Right kidney (tissue), 1 donor: Measurements from ENCODE around the gene FRRS1.
"Not testable (repeated sequence)": the region's sequence is repeated elsewhere in the genome, so short reads cannot be mapped to it uniquely, and the experiment has no call there.

Experiments used
- DNase-seq: peaks from one replicate; pipeline ENCODE4 v3.0.0-alpha.2; 2016

FRRS1 gene

DNA sequence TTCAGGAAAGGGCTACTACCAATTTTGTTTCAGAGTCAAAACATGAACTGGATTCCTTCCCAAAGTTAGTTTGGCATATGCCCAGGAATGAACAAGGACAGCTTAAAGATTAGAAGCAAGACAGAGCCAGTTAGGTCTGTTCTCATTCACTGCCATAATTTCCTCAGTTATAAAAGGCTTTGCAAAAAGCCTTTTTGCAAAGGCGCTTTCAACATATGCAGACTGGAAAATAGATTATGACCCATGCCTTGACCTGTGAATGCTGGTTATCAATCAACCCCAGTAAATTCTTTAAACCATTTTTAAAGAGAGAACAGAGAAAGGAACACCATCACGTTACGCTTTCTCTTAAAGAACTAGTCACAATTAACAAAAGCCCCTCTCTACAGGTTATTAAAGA is 1.7 kb upstream of the FRRS1 start:
- DNase-seq, result no peak

DNA sequence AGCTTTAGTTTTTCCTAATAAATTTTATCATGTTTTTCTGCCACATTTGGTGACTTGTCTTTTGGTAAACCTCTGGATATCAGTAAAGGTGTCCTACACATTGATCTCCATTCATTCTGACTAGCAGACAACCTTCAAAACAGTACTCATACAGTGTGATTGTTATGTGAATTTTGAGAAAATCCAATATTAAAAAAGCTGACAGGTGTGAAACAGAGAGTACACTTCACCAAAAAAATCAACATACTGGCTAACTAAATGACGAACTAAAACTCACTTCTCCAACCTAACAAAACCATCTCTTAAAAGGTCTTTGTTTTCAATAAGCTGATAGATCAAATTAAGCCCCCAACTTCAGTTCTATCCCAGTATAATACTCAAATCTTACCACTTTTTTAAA is 1.5 kb downstream of the FRRS1 start:
- no peak for DNase-seq

DNA sequence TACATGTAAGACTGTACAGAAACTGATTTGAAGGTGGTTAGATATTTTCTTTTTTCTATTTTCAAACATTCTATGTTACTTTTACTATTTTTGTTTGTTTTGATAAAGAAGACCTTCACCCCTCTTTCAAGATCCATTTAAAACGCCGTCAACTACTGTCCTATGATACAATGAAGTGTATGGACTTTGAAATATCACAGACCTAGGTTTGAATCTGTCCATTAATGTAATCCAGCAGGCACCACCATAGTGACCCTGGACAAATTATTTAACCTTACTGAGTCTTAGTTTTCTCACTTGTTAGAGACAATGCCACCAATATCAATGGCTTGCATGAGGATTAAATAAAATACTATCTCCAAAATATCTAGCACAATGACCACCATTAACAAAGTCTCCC is 2.0 kb downstream of the FRRS1 start:
- DNase-seq, result no peak

DNA sequence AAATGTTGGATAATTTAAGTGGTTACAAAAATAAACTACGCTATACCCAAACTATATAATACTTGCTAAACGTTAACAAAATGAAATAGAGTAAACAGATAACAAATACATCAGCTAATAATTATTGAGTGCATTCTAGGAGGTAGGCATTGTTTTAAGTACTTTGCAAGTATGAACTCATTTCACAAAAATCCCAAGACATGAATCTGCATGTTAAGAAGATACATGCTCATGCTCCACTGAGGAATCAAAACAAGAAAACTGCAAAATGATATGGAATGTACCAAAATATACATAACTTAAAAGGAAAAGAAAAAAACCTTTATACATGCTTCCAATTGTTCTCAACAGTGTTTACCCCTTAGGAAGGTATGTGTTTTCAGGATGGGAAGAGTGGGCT is 2.5 kb downstream of the FRRS1 start:
- no peak for DNase-seq

DNA sequence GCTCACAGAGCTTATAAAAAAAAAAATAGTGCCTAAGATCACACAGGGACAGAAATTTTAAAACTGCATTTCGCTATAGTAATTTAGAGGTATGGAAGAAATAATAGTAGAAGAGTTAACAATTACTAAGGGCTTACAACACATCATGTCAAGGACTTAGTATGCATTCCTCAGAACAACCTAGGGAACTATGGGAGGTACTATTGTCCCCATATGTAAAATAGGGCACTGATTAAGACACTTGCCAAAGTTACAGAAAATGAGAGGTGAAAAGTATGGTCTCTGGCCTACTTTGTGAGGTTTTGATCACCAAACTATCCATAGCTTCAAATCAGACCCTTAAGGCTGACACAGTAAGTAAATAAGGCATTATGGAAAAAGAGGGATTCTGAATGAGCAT is 4.7 kb downstream of the FRRS1 start:
- no peak for DNase-seq

DNA sequence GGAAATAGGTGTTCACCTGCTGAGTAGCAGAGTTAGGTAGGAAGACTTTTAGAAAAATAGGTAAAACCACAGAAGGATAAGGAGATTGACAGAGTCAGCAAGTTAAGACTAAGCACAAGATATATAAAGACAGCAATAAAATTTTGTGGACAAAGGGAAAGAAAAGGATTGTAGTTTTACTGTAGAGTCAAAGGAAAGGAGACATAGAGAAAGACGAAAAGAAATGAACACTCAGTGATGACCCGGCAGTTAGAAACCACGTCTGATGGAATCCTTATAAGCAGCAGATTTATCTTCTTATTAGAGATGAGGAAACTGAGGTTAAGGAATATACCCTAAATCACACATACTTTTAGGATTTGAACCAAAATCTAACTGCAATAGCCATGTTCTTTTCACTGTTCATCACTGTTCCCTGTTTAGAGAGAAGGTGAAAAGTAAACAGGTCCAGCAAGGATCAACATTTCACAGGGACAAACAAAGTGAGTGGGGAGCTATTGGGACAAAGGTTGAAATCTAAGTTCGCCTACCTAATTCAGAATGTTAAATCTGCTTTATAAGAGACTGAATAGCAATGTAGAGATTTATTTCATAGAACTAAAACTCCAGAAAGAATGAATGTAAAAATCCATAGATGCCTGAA is 6.8 kb downstream of the FRRS1 start:
- no peak for DNase-seq

DNA sequence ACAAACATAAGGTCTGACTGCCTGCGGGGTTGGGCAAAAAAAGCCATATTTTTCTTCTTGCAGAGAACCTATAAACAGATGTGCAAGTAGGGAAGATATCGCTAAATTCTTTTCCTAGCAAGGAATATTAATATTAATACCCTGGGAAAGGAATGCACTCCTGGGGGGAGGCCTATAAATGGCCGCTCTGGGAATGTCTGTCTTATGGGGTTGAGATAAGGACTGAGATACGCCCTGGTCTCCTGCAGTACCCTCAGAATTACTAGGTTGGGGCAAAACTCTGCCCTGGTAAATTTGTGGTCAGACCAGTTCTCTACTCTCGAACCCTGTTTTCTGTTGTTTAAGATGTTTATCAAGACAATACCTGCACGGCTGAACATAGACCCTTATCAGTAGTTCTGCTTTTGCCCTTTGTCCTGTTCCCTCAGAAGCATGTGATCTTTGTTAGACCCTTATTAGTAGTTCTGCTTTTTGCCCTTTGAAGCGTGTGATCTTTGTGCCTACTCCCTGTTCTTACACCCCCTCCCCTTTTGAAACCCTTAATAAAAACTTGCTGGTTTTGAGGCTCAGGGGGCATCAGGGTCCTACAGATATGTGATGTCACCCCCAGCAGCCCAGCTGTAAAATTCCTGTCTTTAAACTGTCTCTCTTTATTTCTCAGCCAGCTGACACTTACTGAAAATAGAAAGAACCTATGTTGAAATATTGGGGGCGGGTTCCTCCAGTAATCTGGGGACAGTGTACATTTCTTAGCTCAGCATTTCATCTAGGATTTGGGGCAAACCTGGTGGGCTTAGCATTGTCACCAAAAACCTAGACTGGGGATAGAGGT is 7.5 kb downstream of the FRRS1 start:
- not testable (repeated sequence) for DNase-seq

DNA sequence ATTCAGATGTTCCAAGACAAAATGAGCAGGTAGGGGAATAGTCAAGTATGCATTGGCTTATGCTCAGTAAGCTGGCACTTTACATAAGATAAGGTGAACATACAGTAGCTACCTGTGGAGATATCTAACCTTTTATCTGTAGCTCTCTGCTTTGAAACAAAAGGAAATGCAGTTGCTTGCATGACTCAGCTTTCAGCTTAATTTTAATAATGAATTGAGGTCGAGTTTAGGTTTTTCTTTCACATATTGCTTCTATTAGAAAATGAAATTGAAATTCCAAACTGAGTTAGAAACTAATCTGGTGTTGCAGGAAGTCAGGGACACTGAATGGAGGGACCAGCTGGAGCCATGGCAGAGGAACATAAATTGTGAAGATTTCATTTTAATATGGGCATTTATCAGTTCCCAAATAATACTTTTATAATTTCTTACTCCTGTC is 8.3 kb downstream of the FRRS1 start:
- DNase-seq, result no peak

DNA sequence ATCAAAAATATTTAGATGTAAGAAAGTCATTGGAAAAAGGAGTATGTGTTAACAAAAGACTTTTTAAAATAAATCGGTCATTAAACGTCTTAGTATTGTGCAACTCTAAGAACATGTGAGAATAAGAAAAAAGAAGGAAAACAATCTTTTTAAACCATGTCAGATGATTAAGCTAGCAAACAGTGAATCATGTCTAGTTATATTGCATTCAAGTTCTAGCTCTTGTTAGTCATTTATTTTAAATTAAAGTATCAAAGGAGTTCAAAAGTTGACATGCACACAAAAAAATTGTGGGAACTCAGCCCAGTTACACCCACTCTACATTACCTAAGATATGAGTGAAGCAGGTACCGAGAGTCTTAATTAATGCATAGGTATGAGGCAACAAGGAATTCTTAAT is 9.8 kb downstream of the FRRS1 start:
- DNase-seq, result no peak

DNA sequence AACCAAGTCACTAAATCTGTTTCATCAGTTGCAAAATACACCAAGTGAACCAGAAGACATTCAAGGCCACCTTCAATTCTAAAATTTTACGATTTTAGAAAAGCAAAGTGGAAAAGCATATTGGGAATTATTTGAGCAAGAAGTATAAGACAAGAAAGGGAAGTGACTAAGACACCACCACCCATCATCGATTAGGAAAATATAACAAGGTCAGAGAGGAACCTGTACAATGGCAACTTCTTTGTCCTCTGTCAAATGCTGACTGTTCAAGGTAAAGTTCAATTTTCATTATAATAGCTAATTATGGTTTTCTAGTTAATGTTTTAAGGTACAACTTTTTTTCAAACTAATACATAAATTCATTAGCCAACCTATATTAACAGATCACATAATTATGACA is 10.8 kb downstream of the FRRS1 start:
- no peak for DNase-seq

DNA sequence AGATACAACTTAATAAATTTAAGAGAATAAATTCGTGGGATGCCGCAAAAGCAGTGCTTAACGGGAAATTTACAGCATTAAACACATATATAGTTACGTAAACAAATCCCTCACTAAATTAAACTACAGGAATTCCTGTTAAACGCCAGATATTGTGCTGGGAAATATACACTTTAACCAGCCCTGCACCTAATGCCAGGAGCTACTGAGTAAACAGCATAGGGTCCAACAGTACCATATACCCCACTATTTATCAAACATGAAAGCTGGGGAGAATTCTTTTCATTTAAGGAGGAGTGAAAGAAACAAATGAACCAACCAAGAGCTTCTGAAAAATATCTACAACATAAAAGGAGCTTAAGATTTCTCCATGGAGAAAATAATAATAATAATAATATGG is 11.7 kb downstream of the FRRS1 start:
- no peak for DNase-seq

DNA sequence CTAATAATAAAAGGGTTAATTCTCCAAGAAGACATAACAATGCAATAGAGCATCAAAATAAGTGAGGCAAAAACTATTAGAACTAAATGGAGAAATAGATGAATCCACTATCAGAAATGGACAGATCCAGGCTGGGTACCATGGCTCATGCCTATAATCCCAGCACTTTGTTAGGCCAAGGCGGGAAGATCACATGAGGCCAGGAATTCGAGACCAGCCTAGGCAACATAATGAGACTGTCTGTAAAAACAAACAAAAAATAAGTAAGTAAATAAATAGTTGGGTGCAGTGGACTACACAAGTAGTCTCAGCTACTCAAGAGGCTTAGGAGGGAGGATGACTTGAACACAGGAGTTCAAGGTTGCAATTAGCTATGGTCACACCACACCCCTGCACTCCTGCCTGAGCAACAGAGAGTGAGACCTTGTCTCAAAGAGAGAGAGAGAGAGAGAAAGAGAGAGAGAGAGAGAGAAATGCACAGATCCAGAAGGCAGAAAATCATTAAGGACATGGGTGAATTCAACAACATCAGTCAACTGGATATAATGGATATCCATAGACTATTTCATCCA is 12.3 kb downstream of the FRRS1 start:
- DNase-seq, result no peak

DNA sequence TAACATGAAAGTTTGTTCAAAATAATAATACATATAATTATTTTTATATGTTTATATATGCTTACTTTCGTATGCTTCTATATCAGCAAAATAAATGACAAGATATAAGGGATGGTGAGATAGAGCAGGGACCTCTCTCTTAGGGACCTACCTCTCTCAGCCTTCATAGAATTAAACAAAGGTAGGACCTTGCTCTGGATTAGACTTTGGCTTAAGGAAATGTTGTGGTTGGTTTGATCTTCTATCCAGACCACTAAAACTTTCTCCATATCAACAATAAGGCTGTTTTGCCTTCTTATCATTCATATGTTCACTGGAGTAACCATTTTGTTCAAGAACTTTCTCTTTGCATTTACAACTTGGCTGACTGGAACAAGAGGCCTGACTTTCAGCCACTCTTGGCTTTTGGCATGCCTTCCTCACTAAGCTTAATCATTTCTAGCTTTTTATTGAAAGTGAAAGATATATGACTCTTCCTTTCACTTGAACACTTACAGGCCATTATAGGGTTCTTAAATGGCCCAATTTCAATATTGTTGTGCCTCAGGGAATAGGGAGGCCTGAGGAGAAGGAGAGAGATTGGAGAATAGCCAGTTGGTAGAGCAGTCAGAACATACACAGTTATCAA is 14.4 kb downstream of the FRRS1 start:
- no peak for DNase-seq

DNA sequence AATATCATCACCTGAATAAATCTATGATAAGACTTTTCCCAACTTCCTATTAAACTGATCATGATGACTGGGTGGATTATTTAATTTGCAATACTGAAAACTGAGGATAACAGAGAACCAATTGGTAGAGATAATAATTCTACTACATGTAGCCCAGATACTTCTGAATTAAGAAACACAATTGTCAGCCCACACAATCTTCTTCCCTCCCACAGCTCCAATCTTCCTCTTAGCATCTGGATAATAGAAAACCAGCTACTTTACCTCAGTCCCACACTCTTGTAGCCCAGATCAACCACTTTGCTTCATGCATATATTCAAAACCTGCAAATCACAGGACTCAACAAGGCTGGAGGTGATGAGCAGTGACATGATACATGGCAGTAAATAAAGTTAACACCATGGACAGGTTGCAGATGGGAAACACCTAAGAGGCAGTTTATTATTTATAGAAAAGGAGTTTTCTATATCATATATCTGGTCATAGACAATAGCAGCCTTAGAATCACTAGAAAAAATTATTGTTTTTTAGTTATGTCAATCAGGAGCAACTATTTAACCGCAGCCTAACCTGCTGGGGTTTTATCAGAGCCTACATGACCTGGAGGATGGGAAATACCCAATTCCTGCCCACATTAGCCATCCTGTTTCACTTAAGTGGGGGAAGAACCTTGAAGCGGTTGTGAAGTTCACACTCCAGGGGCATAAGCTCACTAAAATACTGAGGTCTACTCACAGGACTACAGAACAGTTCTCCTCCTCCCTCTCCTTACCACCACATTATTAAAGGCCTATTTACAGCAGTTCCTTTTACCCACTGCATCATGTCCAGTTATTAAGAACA is 16.7 kb downstream of the FRRS1 start:
- no peak for DNase-seq

DNA sequence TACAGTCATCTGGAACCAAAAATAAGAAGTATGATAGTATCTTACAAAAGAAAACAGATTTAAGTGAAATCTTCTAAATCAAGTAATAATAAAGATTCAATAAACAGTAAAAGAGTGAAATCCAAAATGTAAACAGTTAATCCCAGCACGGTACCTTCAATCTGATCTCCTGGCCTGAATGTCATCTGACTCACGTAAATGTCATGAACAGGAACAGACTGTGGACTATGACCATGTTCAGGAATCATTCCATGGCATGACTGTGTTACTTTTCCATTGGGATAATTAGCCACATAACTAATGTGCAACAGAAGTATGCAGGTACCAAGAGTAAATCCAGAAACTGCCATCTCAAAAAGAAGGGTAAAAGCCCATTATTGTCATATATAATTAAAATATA is 18.0 kb downstream of the FRRS1 start:
- no peak for DNase-seq

DNA sequence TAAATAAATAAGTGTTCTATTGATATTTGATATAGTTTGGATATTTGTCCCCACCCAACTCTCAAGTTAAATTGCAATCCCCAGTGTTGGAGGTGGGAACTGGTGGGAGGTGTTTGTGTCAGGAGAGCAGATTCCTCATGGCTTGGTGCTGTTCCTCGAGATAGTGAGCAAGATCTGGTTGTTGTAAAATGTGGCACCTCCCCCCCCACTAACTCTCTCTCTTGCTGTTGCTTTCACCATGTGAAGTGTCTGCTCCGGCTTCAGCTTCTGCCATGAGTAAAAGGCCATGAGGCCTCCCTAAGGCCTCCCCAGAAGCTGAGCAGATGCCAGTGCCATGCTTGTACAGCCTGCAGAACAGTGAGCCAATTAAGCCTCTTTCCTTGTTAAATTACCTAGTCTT is 20.8 kb downstream of the FRRS1 start:
- no peak for DNase-seq

DNA sequence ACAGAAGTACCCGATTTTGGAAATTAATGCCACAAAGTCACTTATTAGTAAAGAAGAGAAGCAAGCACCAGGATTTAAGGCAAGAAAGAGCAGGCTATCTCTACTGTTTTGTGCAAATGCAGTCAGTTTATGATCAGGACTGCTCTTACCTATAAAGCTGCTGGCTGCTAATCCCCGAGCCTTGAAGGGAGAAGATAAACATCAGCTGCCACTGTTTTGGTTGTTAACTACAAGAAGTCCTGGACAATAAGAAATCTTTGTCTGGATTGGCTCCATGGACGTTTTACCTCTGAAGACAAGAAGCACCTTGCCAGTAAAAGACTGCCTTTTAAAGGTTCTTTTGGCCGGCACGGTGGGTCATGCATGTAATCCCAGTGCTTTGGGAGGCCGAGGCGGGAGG is 21.4 kb downstream of the FRRS1 start:
- DNase-seq, result no peak

DNA sequence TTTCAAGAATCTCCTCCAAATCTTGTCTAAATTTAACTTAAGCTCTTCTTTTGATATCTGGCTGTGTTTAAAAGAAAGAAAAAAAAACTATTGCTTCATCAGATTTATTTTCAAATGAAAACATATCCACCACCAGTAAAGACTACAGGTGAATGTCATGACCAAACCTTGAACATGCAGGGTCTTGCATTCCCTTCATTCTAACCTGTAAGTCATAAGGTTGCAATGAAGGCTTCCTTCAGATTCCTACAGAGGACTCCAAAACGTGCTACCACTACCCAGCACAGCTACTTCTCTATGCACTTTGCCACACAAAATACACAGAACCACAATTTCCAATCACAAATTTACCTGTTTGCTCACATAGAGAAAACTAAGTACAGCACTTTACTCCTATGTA is 26.3 kb downstream of the FRRS1 start:
- no peak for DNase-seq

DNA sequence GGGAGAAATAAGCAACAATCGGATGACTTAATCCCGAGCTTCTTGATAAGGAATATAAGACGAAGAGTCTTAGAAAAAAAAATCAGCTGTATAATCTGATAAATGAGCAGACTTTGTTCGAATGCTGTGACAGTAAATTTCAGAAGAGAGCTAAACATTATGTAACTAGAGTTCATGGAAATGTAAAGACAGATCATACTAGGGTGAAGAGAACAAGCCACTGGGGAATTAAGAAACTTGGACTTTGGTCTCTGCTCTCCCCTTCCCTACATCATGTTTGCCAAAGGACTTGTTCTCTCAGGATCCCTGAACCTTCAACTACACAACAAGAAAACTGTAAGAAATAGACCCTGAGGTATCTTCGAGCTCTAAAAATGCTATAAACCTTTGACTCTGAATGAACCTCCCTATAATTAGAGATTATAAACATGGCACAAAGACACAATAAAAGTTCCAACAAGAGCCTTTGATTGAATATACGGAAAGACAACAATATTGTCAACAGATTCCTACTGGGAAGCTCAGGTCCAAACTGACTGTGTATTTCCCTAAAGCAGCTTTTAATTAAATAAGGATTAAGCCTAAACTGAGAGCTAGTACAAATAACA is 27.5 kb downstream of the FRRS1 start:
- DNase-seq, result no peak

DNA sequence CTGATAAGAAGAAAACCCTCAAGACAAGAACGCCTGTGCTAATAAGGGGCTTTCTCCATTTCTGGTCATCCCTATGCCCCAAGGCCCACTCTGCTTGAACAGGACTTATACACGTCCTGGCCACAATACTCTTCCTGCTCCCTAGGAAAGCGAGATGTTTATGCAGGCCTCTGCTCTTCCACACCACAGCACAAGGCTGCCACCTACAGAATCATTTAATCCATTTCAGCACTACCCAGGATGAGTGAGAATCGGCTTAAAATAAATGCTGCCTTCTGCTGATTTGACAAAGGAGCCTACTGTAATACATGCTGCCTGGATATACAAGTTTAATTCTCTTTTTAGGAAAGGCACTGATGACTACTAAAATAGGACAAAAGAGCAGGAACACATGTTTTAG is 29.4 kb downstream of the FRRS1 start:
- DNase-seq, result no peak

DNA sequence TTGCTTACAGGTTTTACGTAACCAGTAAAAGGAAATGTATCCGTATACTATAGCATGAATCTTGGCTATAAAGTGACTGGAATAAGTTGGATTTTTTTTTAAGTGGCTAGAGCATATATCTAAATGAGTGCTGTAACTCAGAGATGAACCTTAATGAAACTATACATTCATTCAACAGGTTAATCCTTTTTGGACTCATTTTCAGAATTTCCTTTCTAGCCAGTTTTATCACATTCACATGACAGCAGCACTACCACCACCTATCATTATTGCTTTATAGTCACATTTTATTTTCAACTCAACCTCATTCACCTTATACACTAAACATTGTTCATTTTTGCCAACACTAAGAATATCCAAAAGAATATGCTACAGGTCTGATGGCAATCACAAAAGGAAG is 30.6 kb downstream of the FRRS1 start:
- no peak for DNase-seq

DNA sequence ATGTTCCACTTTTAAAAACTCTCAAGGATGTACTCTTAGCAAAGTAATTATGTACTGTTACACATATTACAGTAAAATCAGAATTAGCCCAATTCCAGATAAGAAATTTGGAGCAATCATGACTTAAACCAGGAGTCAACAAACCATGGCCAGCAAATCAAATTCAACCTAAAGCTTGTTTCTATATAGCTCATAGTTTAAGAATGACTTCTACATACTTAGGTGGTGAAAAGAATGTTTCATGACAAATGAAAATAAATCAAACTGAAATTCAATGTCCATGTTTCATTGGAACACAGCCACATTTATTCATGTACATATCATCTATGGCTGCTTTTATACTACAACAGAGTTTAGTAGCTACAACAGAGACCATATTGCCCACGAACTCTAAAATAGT is 35.1 kb downstream of the FRRS1 start:
- DNase-seq, result no peak
